Measurements from ENCODE around the gene IL17C.

The IL17C gene

DNA sequence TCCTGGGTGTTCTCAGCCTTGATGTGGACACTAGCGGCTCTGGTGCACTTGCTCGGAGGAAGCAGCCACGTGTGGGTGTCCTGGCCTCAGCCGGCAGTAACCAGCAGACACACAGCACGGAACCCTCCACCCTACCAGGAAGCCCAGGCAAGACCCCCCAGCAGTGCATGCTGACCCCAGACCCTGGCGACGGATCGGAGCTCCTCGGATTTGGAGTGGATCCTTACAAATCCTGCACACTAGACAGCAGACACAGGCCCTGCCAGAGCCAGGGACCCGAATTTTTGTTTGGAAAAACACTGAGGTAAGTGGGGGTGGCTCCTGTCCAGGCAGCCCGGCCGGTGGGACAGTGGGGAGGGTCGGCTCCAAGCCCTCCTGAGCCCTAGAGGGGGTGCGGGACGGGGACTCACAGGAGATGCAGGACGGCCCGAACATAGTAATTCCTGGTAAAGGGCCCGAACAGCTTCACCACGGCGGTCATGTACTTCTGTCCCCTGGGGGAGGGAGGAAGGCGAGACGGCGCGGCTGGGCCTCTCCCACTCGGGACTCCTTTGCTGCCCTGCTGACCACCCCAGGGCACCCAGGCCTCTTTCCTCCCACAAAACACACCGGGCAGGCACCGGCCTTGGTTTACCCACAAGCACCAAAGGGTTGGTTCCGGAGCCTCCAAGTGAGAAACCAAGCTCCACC lies 8.1 kb downstream of the IL17C start:
- Histone ChIP-seq H3K27me3 (peaks cover 3 to 17% (median 10%) of the 10 kb centered on the region in 11 experiments; a peak in 13 of 22 replicates), H3K4me3 (0 out of 20 replicates have a peak overlapping the region, but pooled peaks of 3 of the 10 experiments have one; percentile 12 to 94 (median 83)), H3K27ac (peak overlapping the region in 9 of 11 experiments; percentile 15 to 99 (median 64); a peak in 13 of 22 replicates), H3K9ac (peak overlapping the region in 10 of 11 experiments; percentile 85 to 99 (median 96); a peak in 18 of 22 replicates), H3K4me1 (peaks cover 45 to 85% (median 78%) of the 10 kb centered on the region in 10 experiments), H3K9me3 (replicated peaks in 1 of 11) (no peaks in the 10 kb centered on the region), H4K20me1 (peaks cover 86 to 93% (median 91%) of the 10 kb centered on the region in 11 experiments), H3K36me3 (peaks cover 45 to 80% (median 61%) of the 10 kb centered on the region in 11 experiments), H3K4me2 (peak overlapping the region; percentile 92 to 100 (median 100))
- TF ChIP-seq Cebpa-rat (IDR thresholded peaks at IDR 0.05), result no peak

DNA sequence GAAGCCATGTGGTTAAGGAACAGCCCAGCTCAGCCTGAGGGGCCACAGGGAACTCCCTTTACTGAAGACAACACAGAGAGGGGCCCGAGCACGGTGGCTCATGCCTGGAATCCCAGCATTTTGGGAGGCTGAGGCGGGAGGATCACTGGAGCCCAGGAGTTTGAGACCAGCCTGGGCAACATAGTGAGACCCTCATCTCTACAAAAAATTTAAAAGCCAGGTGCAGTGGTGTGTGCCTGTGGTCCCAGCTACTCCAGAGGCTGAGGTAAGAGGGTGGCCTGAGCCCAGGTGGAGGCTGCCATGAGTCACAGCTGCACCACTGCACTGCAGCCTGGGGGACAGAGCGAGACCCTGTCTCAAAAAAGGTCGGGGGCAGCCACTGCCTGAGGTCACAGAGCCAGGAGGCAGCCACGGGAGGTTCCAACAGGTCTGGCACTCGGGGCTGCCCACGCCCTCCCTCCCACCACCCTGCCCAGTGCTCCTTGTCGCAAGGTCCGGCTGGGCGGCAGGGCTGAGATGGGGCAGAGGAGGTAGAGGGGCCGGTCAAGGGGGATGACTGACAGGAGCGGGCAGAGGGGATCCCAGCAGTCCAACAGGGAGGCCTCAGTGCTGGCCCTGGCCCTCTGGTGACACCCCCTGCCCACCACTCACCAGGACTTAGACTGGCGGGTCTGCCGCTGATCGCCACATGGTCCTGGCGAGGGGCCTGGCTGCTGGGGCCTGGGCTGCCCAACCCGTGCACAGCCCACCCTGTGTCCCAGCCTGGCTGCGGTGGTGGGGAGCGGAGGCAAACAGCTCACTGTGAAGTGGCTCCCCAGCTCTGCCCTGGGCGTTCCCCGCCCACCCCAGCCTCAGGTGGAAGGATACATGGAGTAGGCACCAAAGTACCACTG lies 9.1 kb downstream of the IL17C start:
- Histone ChIP-seq H3K27ac (peak overlapping the region in 9 of 11 experiments; percentile 38 to 99 (median 96); a peak in 17 of 22 replicates), H3K36me3 (peaks cover 40 to 75% (median 61%) of the 10 kb centered on the region in 11 experiments), H3K4me1 (peaks cover 55 to 88% (median 80%) of the 10 kb centered on the region in 10 experiments), H3K4me2 (peak overlapping the region; percentile 92 to 100 (median 100)), H3K9me3 (replicated peaks in 1 of 11) (no peaks in the 10 kb centered on the region), H3K4me3 (peak overlapping the region; percentile 83 to 99 (median 94); a peak in 19 of 20 replicates), H3K27me3 (peaks cover 0 to 9% (median 4%) of the 10 kb centered on the region in 11 experiments; a peak in 7 of 22 replicates), H4K20me1 (peaks cover 79 to 83% (median 82%) of the 10 kb centered on the region in 11 experiments), H3K9ac (peak overlapping the region; percentile 85 to 99 (median 96); a peak in 21 of 22 replicates)
- TF ChIP-seq Cebpa-rat (IDR thresholded peaks at IDR 0.05), result no peak

- Histone ChIP-seq H3K27ac (peak overlapping the region; percentile 65 to 99 (median 97); a peak in 21 of 22 replicates), H3K36me3 (peaks cover 26 to 74% (median 48%) of the 10 kb centered on the region in 11 experiments), H3K4me2 (peak overlapping the region; percentile 92 to 100 (median 100)), H3K9me3 (replicated peaks in 1 of 11) (no peaks in the 10 kb centered on the region), H3K4me3 (peak overlapping the region; percentile 83 to 99 (median 94)), H3K9ac (peak overlapping the region; percentile 85 to 99 (median 96)), H4K20me1 (peaks cover 60 to 65% (median 64%) of the 10 kb centered on the region in 11 experiments), H3K27me3 (no peaks in the 10 kb centered on the region), H3K4me1 (peaks cover 57 to 90% (median 84%) of the 10 kb centered on the region in 10 experiments)
- TF ChIP-seq Cebpa-rat (IDR thresholded peaks at IDR 0.05), result no peak
Observed at GRCh38 chr16:88649195-88649923, 11.0 kb downstream of the IL17C start.

- H3K36me3 ChIP-seq, result peaks cover 29 to 74% (median 50%) of the 10 kb centered on the region in 11 experiments
Observed at GRCh38 chr16:88649924-88650748, 11.8 kb downstream of the IL17C start.

GRCh38 chr16:88650749-88651275 lies 12.4 kb downstream of the IL17C start, which contains the start of gene CYBA:
Gene CYBA (minus strand): TSS chr16:88651053. CDS start chr16:88651013, 40 bp downstream.
- H3K4me3 ChIP-seq, result peak within 1 kb of the TSS; percentile 83 to 99 (median 94)
- peak within 1 kb of the TSS; percentile 85 to 99 (median 96) for H3K9ac ChIP-seq
- peak within 1 kb of the TSS; percentile 65 to 99 (median 97) for H3K27ac ChIP-seq
- peaks cover 46 to 58% (median 50%) of the 10 kb centered on the region in 11 experiments for H4K20me1 ChIP-seq
- H3K36me3 ChIP-seq, result peaks cover 24 to 73% (median 44%) of the 10 kb centered on the region in 11 experiments
- no peaks in the 10 kb centered on the region for H3K27me3 ChIP-seq
- no peaks in the 10 kb centered on the region for H3K9me3 ChIP-seq (replicated peaks in 1 of 11)
- peaks cover 62 to 92% (median 85%) of the 10 kb centered on the region in 10 experiments for H3K4me1 ChIP-seq
- peak within 1 kb of the TSS; percentile 92 to 100 (median 100) for H3K4me2 ChIP-seq
- no peak for TF ChIP-seq Cebpa-rat (IDR thresholded peaks at IDR 0.05)

More at GRCh38 chr16:88649924-88650748, 11.8 kb downstream of the IL17C start:
- H3K27me3 ChIP-seq, result no peaks in the 10 kb centered on the region
- peak overlapping the region; percentile 92 to 100 (median 100) for H3K4me2 ChIP-seq
- H3K4me3 ChIP-seq, result peak overlapping the region; percentile 83 to 99 (median 94)
- peaks cover 59 to 92% (median 85%) of the 10 kb centered on the region in 10 experiments for H3K4me1 ChIP-seq
- H3K27ac ChIP-seq, result peak overlapping the region; percentile 65 to 99 (median 97); a peak in 21 of 22 replicates
- TF ChIP-seq Cebpa-rat (IDR thresholded peaks at IDR 0.05), result peak in 2 of 11 experiments; percentile 28 to 72; a peak in 3 of 22 replicates
- H3K9ac ChIP-seq, result peak overlapping the region; percentile 85 to 99 (median 96)
- H3K9me3 ChIP-seq (replicated peaks in 1 of 11), result no peaks in the 10 kb centered on the region
- H4K20me1 ChIP-seq, result peaks cover 53 to 59% (median 56%) of the 10 kb centered on the region in 11 experiments

- Histone ChIP-seq H3K27ac (peak overlapping the region; percentile 60 to 99 (median 97)), H3K9ac (peak overlapping the region; percentile 70 to 99 (median 96))
Observed at GRCh38 chr16:88651276-88651988, 13.1 kb downstream of the IL17C start.

More at GRCh38 chr16:88651276-88651988, 13.1 kb downstream of the IL17C start:
- peaks cover 18 to 72% (median 38%) of the 10 kb centered on the region in 11 experiments for H3K36me3 ChIP-seq
- no peak for TF ChIP-seq Cebpa-rat (IDR thresholded peaks at IDR 0.05)
- H3K9me3 ChIP-seq (replicated peaks in 1 of 11), result no peaks in the 10 kb centered on the region
- peak overlapping the region; percentile 83 to 99 (median 94) for H3K4me3 ChIP-seq
- no peaks in the 10 kb centered on the region for H3K27me3 ChIP-seq
- H3K4me1 ChIP-seq, result peaks cover 62 to 92% (median 85%) of the 10 kb centered on the region in 10 experiments
- peaks cover 40 to 57% (median 43%) of the 10 kb centered on the region in 11 experiments for H4K20me1 ChIP-seq
- peak overlapping the region; percentile 88 to 100 (median 99) for H3K4me2 ChIP-seq
